ENCODE results near the gene CCDC167.

DNA sequence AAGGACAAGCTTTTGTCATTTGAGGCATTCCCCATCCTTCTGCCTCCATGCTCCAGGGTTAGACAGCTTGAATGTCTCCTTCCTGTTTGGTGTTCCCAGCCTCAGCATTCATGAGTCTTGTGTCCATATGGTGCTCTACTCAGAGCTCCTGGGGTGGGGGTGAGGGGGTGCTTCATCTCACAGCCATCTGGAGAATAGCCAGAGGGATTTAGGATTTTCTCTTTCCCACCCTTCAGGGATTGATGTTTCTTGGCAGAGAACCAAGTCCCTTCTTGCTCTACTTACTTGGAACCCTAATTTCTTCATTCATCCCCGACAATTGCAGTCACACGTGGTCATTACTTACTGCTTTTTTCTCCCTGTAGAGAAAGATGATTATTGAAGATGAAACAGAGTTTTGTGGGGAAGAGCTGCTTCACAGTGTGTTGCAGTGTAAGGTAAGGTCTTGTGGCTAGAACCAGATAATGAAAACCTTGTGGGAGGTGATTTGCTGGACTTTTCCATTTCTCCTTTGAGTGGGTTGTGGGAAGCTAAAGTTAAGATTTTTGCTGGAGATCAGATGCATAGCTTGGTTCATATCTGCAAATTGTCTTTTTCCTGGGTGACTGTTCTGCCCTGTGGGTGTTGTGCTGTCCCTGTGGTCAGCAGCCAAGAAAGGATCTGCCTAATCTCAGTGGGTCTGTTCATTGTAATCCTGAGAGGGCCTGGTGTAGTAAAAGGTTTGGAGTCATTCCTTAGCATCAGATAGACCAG is 48.1 kb downstream of the CCDC167 start:
- TF ChIP-seq, protein P1, sequence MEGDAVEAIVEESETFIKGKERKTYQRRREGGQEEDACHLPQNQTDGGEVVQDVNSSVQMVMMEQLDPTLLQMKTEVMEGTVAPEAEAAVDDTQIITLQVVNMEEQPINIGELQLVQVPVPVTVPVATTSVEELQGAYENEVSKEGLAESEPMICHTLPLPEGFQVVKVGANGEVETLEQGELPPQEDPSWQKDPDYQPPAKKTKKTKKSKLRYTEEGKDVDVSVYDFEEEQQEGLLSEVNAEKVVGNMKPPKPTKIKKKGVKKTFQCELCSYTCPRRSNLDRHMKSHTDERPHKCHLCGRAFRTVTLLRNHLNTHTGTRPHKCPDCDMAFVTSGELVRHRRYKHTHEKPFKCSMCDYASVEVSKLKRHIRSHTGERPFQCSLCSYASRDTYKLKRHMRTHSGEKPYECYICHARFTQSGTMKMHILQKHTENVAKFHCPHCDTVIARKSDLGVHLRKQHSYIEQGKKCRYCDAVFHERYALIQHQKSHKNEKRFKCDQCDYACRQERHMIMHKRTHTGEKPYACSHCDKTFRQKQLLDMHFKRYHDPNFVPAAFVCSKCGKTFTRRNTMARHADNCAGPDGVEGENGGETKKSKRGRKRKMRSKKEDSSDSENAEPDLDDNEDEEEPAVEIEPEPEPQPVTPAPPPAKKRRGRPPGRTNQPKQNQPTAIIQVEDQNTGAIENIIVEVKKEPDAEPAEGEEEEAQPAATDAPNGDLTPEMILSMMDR (IDR thresholded peaks at IDR 0.05): no peak
- no peak for TF ChIP-seq ZFX (IDR thresholded peaks at IDR 0.05; ENCODE audit: borderline replicate concordance)
